Measurements from ENCODE around the gene CA9.

GRCh38 chr9:35669331-35670145 lies 4.2 kb upstream of the CA9 start:
- TF ChIP-seq NR2C2 (CRISPR knock-in tag; IDR thresholded peaks at IDR 0.05) = no peak
- no peak for TF ChIP-seq ZBTB43 (CRISPR knock-in tag; IDR thresholded peaks at IDR 0.05)
- TF ChIP-seq TCF7 (CRISPR knock-in tag; IDR thresholded peaks at IDR 0.05; ENCODE audit: low read depth) = no peak
- no peak for TF ChIP-seq CTCF (IDR thresholded peaks at IDR 0.05)
- no peak for TF ChIP-seq FOXP1 (CRISPR knock-in tag; IDR thresholded peaks at IDR 0.05; ENCODE audit: borderline replicate concordance)
- TF ChIP-seq USF1 (CRISPR knock-in tag; IDR thresholded peaks at IDR 0.05) = no peak
- TF ChIP-seq IRF2 (CRISPR knock-in tag; IDR thresholded peaks at IDR 0.05; ENCODE audit: borderline replicate concordance, low read depth) = no peak
- TF ChIP-seq ATF2 (CRISPR knock-in tag; IDR thresholded peaks at IDR 0.05; ENCODE audit: borderline replicate concordance, low read depth) = no peak
- no peak for TF ChIP-seq HMGXB4 (CRISPR knock-in tag; IDR thresholded peaks at IDR 0.05)
- TF ChIP-seq TEAD4 (CRISPR knock-in tag; IDR thresholded peaks at IDR 0.05) = no peak
- no peak for TF ChIP-seq KAT7 (CRISPR knock-in tag; IDR thresholded peaks at IDR 0.05; ENCODE audit: borderline replicate concordance)
- no peak for TF ChIP-seq ATF1 (CRISPR knock-in tag; IDR thresholded peaks at IDR 0.05)
- no peak for TF ChIP-seq ZNF425 (CRISPR knock-in tag; conservative IDR thresholded peaks at IDR 0.05)

Data from WTC11 (cell line).